Spleen (tissue), 7 donors: ENCODE results near the gene PTK6.

ENCODE experiments used
- CTCF ChIP-seq, 11 experiments: fragments of 200-600 bp in 7 of 11; fragments of 450-650 bp in 4 of 11; sonication (generic) in 4 of 11; IDR thresholded peaks in 8 of 11; conservative IDR thresholded peaks in 3 of 11; 1 replicate in 7 of 11; 2 replicates in 4 of 11; pipeline versions ENCODE4 v1.4.0 to v1.8.0; 2016 to 2021; ENCODE audit warnings: antibody characterized with exemption in 11 of 11, inconsistent platforms in 4 of 11, mild to moderate bottlenecking in 1 of 11
- POLR2A ChIP-seq, 3 donors: fragments of 450-650 bp; IDR thresholded peaks; one replicate each; pipeline ENCODE4 v1.5.1; 2017; ENCODE audit warnings: antibody characterized with exemption in 3 of 3, mild to moderate bottlenecking in 1 of 3
- POLR2AphosphoS5 ChIP-seq, 3 donors: sonication (generic); formaldehyde crosslinking; IDR thresholded peaks; one replicate each; pipeline ENCODE4 v1.5.1; 2017; ENCODE audit warnings: antibody characterized with exemption in 3 of 3
- donor health status: DM: no; HTN: no; CAD: no; lungs with moderate emphysema.
- donor health status: DM: no; HTN: no; CAD: no.
- donor health status: DM: no; HTN: no; CAD: no.

GRCh38 chr20:63490416-63490815, 46.8 kb downstream of the PTK6 start:
- TF ChIP-seq POLR2A (IDR thresholded peaks at IDR 0.05) = no peak
- TF ChIP-seq CTCF (IDR thresholded peaks at IDR 0.05 in 8 of 11, conservative IDR thresholded peaks at IDR 0.05 in 3 of 11) = no peak
- no peak for TF ChIP-seq POLR2AphosphoS5 (IDR thresholded peaks at IDR 0.05)
